Stimulated activated naive CD8-positive, alpha-beta T cell treated with anti-CD3 and anti-CD28 coated beads, Interleukin-15, Interleukin-2, amounts not matched to agents 100 ng/mL and 50 ng/mL, for 24 hours (primary cell): ENCODE measurements around the gene TIMM17A.

Source experiments
- H3K27ac Mint-ChIP-seq: one replicate; pipeline ENCODE4 v1.8.0; 2021; ENCODE audit warnings: mild to moderate bottlenecking, mixed read lengths
- H3K27me3 Mint-ChIP-seq: one replicate; pipeline ENCODE4 v1.8.0; 2021; ENCODE audit warnings: mixed read lengths
- H3K36me3 Mint-ChIP-seq: one replicate; pipeline ENCODE4 v1.8.0; 2021; ENCODE audit warnings: low read depth, mixed read lengths
- H3K4me1 Mint-ChIP-seq: one replicate; pipeline ENCODE4 v1.8.0; 2021; ENCODE audit warnings: low read depth, mixed read lengths
- H3K4me3 Mint-ChIP-seq: one replicate; pipeline ENCODE4 v1.8.0; 2021; ENCODE audit warnings: mild to moderate bottlenecking, mixed read lengths
- H3K9me3 Mint-ChIP-seq: one replicate; pipeline ENCODE4 v1.8.0; 2021; ENCODE audit warnings: mixed read lengths

TIMM17A gene

DNA sequence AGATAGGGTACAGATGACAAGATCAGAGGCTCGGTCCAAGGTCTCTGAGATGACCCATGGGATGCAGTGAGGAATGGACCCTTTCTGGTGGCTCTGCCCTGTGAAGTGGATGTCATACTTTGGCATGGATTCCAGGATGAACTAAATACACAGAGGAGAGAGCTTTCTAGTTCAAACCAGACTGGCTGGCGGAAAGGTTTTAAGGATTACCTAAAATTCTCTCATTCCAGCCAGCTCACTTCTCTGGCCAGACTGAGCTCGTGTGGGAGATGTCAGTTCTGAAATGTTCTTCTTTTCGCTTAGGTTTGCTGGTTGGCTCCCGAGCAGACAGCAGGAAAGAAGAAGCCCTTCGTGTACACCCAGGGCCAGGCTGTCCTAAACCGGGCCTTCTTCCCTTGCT is 33.3 kb downstream of the TIMM17A start:
- H3K4me1 Mint-ChIP-seq, result peaks cover 8% of the 10 kb centered on the region
- H3K36me3 Mint-ChIP-seq, result peaks cover 26% of the 10 kb centered on the region
- no peaks in the 10 kb centered on the region for H3K27me3 Mint-ChIP-seq
- no peak overlapping the region for H3K27ac Mint-ChIP-seq
- no peak overlapping the region for H3K4me3 Mint-ChIP-seq
- H3K9me3 Mint-ChIP-seq, result no peaks in the 10 kb centered on the region

DNA sequence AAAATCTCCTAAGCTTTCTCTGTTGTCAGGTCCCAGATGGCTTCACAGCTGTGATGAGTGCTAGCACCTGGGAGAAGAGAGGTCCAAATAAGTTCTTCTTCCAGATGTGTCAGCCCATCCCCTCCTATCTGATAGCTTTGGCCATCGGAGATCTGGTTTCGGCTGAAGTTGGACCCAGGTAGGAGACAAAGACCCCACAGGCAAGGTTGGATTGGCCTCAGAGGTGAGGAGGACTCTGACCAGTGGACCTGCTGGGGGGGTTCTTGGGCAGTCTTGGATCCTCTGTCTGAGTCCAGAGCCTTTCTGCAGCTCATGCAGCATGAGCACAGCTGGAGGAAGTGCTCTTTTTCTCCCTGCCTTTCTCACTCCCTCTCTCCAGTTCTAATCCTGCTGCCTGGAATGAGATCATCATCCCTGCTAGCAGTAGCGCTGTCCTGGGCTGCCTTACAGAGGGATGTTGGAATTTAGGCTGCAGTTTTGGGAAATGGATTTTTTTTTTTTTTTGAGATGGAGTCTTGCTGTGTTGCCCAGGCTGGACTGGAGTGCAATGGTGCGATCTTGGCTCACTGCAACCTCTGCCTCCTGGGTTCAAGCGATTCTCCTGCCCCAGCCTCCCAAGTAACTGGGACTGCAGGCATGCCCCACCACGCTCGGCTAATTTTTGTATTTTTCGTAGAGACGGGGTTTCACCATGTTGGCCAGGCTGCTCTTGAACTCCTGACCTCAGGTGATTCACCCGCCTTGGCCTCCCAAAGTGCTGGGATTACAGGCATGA is 34.2 kb downstream of the TIMM17A start:
- Mint-ChIP-seq H3K27me3 (no peaks in the 10 kb centered on the region), H3K4me1 (no peaks in the 10 kb centered on the region), H3K36me3 (peaks cover 35% of the 10 kb centered on the region), H3K4me3 (no peak overlapping the region), H3K27ac (no peak overlapping the region), H3K9me3 (no peaks in the 10 kb centered on the region)

DNA sequence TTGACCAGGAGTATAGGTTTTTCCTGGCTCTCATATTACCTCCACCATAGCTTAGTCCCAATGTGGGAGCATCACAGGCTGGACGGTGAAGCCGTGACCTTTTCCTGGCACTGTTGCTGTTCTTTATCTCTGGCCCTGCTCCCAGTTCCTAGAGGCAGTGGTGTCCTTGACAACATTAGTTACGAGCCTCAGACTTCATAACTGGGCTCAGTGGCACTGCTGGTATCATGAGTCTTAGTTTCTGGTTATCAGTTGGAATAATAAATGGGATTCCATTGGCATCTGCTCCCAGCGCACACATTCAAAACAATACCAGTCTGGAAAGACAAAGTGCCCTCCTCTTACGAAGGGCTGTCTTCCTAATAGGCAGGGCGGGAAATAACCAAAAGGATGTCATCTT is 35.1 kb downstream of the TIMM17A start:
- no peaks in the 10 kb centered on the region for H3K9me3 Mint-ChIP-seq
- H3K27me3 Mint-ChIP-seq, result no peaks in the 10 kb centered on the region
- H3K4me1 Mint-ChIP-seq, result no peaks in the 10 kb centered on the region
- no peak overlapping the region for H3K4me3 Mint-ChIP-seq
- H3K27ac Mint-ChIP-seq, result no peak overlapping the region
- H3K36me3 Mint-ChIP-seq, result peaks cover 35% of the 10 kb centered on the region

DNA sequence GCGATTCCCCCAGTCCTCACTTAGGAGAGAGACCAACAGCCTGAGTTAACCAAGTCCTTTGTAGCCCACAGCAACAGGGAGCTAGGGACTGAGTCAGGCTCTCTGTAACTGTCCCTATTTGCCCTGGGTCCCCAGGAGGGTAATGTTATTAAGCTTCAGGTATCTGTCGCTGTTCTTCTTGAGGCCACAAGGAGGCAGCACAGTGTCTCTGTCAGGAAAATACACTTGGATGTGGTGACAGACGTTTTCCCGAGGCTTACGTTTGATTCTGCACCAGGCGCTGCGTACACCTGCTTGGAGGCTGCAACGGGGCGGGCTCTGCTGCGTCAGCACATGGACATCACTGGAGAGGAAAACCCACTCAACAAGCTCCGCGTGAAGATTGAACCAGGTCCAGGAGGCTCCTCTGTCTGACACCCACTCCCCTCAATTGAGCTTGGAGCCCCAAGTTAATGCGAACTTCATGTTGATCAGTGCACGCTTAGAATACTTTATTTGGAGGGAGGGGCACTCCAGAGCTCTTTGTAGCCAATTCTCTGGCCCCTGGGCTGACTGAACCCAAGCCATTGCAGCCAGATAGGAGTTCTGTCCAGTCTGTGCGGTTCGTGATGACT is 44.4 kb downstream of the TIMM17A start:
- Mint-ChIP-seq H3K9me3 (no peaks in the 10 kb centered on the region), H3K4me1 (no peaks in the 10 kb centered on the region), H3K27ac (no peak overlapping the region), H3K36me3 (peaks cover 56% of the 10 kb centered on the region), H3K27me3 (no peaks in the 10 kb centered on the region), H3K4me3 (no peak overlapping the region)

DNA sequence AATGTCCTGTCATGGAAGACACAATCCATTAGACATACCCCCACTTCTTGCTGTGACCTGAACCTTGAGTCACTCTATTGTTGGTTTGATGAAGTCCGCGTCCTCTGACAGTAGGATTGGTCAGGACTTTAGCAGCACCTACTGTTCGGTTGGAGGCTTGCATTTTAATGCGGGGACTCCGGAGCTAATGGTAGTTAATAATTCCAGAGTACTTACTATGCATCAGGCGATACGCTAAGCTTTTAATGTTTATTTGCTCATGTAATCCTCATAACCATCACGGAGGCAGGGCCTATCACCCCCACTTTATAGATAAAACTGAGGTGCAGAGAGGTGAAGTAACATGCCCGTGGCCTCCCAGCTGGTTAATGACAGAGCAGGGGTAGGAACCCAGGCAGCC is 47.2 kb downstream of the TIMM17A start:
- Mint-ChIP-seq H3K27ac (no peak overlapping the region), H3K4me1 (no peaks in the 10 kb centered on the region), H3K9me3 (no peaks in the 10 kb centered on the region), H3K36me3 (peaks cover 52% of the 10 kb centered on the region), H3K27me3 (no peaks in the 10 kb centered on the region), H3K4me3 (no peak overlapping the region)

DNA sequence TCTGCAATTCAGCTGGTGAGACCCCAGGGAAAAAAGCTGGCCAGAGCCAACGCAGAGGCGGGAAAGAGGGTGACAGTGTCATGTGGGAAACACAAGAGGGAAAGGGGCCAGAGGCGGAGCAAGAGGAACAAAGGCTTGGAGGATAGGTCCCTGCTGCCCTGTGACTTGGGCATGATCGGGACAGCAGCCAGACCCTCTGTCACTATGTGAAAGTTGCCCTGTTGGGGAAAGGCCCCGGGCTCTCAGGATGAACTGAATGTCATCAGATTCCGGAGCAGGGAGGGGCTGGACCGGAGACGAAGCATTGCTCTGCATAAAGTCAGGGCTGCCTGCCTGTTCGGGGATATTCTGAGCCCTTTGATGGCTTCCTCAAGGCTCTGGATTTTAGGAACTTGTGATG is 49.4 kb downstream of the TIMM17A start:
- Mint-ChIP-seq H3K27me3 (no peaks in the 10 kb centered on the region), H3K36me3 (peaks cover 49% of the 10 kb centered on the region), H3K4me1 (no peaks in the 10 kb centered on the region), H3K4me3 (no peak overlapping the region), H3K9me3 (no peaks in the 10 kb centered on the region), H3K27ac (no peak overlapping the region)

DNA sequence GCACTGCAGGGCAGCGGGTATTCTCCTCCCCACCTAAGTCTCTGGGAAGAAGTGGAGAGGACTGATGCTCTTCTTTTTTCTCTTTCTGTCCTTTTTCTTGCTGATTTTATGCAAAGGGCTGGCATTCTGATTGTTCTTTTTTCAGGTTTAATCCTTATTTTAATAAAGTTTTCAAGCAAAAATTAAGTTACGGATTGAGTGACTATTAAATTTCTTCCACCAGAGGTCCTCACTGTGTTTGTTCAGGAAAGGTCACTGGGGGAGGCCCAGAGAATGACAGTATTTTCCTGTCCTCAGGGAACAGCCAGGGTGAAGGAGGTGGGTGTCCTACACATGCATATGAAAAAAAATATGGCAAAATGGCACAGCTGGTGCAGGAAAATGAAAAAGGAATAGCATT is 50.7 kb downstream of the TIMM17A start:
- no peak overlapping the region for H3K27ac Mint-ChIP-seq

DNA sequence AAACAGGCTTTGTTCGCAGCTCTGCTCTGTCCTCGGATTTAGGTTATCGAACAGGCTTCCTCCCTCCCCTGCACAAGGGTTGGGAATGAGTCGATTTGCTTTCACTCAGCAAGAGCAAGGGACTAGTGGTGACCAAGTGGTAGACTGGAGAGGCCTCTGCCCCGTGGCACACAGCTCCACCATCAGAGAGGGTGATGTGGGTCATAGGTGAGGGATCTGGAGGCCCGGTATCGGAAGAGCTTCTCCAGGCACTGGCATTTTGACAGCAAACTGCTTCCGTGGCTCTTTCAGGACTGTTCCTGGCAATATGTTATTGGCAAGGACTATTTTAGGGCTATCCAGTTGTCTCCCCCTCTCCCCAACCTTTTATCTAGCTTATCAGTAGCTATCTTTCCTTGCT is 52.0 kb downstream of the TIMM17A start:
- H3K4me1 Mint-ChIP-seq, result no peaks in the 10 kb centered on the region
- H3K27ac Mint-ChIP-seq, result no peak overlapping the region
- no peak overlapping the region for H3K4me3 Mint-ChIP-seq
- no peaks in the 10 kb centered on the region for H3K9me3 Mint-ChIP-seq
- peaks cover 30% of the 10 kb centered on the region for H3K36me3 Mint-ChIP-seq
- H3K27me3 Mint-ChIP-seq, result no peaks in the 10 kb centered on the region

More for the DNA sequence above, 50.7 kb downstream of the TIMM17A start:
- H3K27me3 Mint-ChIP-seq, result no peaks in the 10 kb centered on the region
- no peaks in the 10 kb centered on the region for H3K9me3 Mint-ChIP-seq
- H3K36me3 Mint-ChIP-seq, result peaks cover 38% of the 10 kb centered on the region
- no peaks in the 10 kb centered on the region for H3K4me1 Mint-ChIP-seq
- H3K4me3 Mint-ChIP-seq, result no peak overlapping the region

DNA sequence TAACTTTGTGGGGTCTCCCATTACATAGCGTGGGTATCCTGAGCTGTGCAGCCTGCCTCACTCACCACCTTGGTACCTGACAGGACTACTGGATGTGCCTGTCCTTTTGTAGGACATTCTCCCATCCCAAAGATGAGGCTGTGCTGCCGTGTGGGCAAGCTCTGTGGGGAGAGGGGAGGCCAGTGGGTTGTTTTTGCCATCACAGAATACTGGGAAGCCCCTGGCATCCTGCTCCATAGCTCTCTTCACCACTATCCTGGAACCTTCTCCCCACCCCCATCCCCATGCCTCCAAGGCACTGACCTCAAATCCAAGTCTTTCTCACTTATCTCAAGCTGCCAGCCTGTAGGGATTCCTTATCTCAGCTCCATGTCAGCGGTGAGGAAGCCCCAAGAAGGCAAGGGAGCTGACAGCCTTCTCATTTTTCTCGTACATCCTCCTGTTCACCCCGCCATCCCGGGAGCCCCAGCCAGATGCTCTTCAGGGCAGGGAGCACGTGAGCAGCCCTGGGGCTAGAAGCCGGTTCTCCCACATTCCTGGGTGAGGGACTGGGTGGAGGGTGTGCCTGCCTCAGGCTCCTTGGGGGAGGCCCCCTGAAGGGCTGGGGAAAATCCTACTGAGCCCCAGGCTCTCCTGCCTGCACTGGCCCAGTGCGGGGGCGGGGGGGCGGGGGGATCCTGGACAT is 52.6 kb downstream of the TIMM17A start:
- H3K27me3 Mint-ChIP-seq, result no peaks in the 10 kb centered on the region
- no peak overlapping the region for H3K4me3 Mint-ChIP-seq

DNA sequence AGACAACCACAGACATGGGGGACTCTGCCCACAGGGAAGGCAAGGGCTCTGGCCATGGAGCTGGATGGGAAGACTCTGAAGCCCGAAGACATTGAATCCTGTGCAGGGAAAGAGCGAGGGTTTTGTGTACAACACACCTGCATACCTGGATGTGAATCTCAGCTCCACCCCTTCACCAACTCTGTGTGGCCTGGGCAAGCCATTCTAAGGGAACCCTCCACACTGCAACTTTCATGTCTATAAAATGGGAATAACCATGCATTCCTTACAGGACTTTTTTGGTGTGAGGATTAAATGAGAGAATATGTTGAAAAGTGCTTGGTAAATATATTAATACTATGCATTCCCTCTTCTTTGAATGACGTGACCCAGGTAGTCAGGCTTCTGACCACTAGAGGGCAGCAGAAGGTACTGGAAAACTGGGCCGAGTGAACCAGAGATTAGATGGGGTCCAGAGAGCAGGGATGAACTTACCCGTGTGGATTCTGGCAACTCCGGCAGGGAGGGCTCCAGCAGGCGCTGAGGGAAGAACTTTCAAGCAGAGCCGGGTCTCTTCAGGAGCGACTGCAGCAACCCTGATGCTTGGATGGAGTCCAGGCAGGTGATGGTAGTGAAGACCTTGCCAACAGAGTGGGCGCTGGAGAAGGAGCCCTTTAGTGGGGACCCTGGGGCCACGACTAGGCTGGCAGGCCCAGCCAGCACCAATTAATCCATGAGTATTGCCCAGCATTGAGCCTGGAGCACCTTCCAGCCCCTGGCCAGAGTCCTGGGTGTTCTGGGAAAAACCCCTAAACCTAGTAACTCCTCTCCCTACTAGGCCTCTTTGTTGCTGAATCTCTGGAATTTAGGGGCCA is 54.2 kb downstream of the TIMM17A start:
- no peaks in the 10 kb centered on the region for H3K27me3 Mint-ChIP-seq
- peaks cover 10% of the 10 kb centered on the region for H3K36me3 Mint-ChIP-seq
- H3K9me3 Mint-ChIP-seq, result no peaks in the 10 kb centered on the region
- no peak overlapping the region for H3K27ac Mint-ChIP-seq
- H3K4me3 Mint-ChIP-seq, result no peak overlapping the region
- H3K4me1 Mint-ChIP-seq, result no peaks in the 10 kb centered on the region

More for the DNA sequence above, 52.6 kb downstream of the TIMM17A start:
- H3K4me1 Mint-ChIP-seq, result no peaks in the 10 kb centered on the region
- no peak overlapping the region for H3K27ac Mint-ChIP-seq
- H3K36me3 Mint-ChIP-seq, result peaks cover 24% of the 10 kb centered on the region
- no peaks in the 10 kb centered on the region for H3K9me3 Mint-ChIP-seq

DNA sequence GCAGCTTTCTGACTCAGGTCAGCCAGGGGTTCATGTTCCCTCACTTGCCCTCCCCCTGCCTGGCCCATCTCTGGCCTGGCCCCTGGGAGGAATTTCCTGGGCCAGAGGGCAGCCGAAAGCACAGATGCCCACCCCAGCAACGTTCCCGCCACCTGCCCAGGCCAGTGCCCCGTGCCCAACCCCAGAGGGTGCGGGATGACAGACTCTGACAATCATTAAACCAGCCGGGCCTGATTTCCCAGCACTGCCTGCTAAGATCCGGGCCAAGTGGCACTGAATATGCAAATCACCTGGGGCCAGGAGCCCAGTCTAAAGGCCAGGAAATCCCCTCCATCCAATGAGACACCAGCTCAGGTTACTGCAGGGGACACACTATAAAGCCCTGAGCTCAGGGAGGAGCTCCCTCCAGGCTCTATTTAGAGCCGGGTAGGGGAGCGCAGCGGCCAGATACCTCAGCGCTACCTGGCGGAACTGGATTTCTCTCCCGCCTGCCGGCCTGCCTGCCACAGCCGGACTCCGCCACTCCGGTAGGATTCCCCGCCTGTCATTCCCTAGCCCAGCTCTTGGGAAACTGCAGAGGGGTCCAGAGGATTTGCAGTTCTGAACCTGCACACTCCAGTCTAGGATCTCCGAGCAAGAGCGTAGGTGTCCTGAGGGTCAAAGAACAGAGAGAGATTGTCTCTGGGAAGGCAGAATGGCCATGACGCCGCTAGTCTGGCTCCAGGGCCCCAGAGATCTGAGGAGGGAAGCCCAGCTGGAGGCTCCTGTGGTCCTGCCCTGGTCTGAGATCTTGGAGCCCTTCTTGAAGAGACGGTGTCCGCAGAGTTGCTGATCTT is 55.1 kb downstream of the TIMM17A start, which contains the start of gene ELF3:
Gene ELF3 (plus strand): TSS at position 408 of the 836 bp plus-strand sequence. CDS start 550 bp downstream, outside the sequence.
- peaks cover 7% of the 10 kb centered on the region for H3K36me3 Mint-ChIP-seq
- no peaks in the 10 kb centered on the region for H3K4me1 Mint-ChIP-seq

DNA sequence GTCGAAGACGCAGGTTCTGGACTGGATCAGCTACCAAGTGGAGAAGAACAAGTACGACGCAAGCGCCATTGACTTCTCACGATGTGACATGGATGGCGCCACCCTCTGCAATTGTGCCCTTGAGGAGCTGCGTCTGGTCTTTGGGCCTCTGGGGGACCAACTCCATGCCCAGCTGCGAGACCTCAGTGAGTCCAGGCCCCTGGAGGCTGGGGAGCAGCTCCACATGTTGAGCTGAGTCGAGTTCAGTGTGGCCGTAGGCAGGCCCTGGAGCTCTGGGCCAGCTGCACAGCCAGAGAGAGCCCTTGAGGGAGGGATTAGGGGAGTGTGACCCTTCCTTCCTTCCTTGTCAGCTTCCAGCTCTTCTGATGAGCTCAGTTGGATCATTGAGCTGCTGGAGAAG is 56.7 kb downstream of the TIMM17A start:
- H3K4me3 Mint-ChIP-seq, result no peak overlapping the region
- no peaks in the 10 kb centered on the region for H3K27me3 Mint-ChIP-seq
- no peaks in the 10 kb centered on the region for H3K9me3 Mint-ChIP-seq
- no peaks in the 10 kb centered on the region for H3K36me3 Mint-ChIP-seq
- H3K4me1 Mint-ChIP-seq, result no peaks in the 10 kb centered on the region
- H3K27ac Mint-ChIP-seq, result no peak overlapping the region

More for the DNA sequence above, 55.1 kb downstream of the TIMM17A start, which contains the start of gene ELF3:
- Mint-ChIP-seq H3K9me3 (no peaks in the 10 kb centered on the region), H3K27ac (no peak within 1 kb of the TSS), H3K4me3 (no peak within 1 kb of the TSS), H3K27me3 (no peaks in the 10 kb centered on the region)

DNA sequence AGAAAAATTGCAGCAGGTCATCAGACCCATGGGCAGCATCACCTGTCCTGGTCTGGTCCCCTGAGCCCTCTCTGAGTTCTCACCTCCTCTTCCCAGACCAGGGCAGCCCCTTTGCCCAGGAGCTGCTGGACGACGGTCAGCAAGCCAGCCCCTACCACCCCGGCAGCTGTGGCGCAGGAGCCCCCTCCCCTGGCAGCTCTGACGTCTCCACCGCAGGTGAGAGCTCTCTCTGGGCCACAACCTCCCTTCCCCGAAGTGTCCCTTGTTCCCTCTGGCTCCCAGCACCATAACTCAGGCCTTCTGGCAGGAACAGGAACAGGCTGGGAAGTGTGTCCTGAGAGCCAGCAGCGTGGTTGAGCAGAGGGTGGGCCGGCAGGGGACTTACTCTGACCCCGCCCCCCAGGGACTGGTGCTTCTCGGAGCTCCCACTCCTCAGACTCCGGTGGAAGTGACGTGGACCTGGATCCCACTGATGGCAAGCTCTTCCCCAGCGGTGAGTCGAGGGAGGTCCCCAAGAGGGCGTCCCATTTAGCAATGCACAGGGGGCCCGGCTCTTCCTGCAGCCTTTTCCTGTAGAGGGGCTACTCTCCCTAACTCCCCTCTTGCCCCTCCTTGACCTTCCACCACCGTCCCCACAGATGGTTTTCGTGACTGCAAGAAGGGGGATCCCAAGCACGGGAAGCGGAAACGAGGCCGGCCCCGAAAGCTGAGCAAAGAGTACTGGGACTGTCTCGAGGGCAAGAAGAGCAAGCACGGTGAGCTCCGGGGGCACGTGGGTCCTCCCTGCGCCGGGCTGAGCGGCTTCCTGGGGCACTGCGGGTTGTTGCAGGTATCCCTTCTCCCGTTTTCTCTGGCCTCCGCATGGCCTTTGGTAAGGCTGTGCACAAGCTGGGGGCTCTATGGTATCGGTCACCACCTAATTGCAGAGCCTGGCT is 57.5 kb downstream of the TIMM17A start:
- Mint-ChIP-seq H3K27ac (no peak overlapping the region), H3K27me3 (no peaks in the 10 kb centered on the region), H3K36me3 (no peaks in the 10 kb centered on the region), H3K4me3 (no peak overlapping the region), H3K4me1 (no peaks in the 10 kb centered on the region), H3K9me3 (no peaks in the 10 kb centered on the region)
